Left hindlimb (tissue), 1 donor: ENCODE results near the gene BICD1.

Experiments
- DNase-seq: peaks from one replicate; pipeline ENCODE4 v3.0.0-alpha.2; 2018

Gene BICD1

DNA sequence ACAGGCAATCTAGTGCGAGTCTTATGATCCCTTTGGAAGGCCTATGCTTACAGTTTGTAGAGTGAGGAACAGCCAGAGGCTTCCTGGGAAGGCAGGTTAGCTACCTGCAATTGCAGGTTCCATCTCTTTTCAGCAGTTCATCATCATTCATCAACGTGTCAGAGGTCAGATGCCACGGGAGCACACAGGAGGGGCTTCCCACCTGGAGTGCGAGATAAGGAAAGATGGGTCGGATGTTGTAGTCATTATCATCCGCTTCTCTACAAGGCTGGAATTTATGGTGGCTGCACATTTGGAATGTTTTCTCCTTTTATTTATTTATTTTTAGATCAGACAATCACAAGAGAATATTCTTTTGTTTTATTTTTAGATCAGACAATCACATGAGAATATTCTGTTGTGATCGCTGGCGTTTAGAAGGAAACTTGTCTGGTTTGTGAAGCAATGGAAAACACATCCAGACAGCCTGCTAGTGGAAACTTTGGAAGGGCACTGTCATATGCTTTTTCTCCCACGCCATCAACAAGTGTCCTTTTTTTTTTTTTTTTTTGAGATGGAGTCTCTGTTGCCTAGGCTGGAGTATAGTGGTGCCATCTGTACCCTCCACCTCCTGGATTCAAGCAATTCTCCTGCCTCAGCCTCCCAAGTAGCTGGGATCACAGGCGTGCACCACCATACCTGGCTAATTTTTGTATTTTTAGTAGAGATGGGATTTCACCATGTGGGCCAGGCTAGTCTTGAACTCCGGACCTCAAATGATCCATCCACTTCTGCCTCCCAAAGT is 1.9 kb upstream of the BICD1 start:
- DNase-seq: no peak

GRCh38 chr12:32105986-32106516 is 596 bp upstream of the BICD1 start:
- DNase-seq: no peak

GRCh38 chr12:32107359-32108267 is 966 bp downstream of the BICD1 start:
- peak; percentile 31 for DNase-seq

- DNase-seq: no peak
Observed at GRCh38 chr12:32108787-32109186, 2.1 kb downstream of the BICD1 start.

DNA sequence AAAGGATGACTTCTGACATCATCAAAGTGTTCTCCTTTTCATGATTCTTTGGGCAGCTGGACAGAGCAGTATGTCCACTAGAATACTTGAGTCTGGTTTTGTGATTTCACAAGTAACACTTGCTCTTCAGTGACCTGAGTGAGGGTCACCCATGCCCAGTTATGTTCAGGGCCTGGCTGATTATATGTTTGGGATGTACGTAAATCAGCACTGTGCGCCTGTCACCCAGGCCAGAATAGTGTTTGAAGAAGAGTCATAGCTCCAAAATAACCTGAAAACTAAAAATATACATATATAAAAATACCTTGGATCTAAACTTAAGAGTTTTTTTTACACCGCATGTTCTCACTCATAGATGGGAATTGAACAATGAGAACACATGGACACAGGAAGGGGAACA is 3.8 kb downstream of the BICD1 start:
- DNase-seq: no peak

DNA sequence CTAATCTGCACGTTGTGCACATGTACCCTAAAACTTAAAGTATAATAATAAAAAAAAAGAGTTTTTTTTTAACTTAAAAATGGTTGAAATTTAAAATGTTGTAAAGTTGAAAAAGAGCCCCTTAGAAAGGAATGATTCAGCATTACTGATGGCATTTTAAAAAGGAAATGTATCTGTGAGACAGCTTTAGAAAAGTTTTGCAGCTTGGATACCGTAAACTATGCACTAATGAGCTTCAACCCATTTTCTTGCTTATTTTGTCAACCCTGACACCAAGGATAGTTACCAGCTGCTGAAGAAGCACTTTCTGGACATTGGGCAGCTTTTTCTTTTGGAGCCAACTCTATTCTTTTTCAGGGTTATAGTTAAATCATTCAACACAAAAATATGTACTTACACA is 4.3 kb downstream of the BICD1 start:
- DNase-seq: no peak

DNA sequence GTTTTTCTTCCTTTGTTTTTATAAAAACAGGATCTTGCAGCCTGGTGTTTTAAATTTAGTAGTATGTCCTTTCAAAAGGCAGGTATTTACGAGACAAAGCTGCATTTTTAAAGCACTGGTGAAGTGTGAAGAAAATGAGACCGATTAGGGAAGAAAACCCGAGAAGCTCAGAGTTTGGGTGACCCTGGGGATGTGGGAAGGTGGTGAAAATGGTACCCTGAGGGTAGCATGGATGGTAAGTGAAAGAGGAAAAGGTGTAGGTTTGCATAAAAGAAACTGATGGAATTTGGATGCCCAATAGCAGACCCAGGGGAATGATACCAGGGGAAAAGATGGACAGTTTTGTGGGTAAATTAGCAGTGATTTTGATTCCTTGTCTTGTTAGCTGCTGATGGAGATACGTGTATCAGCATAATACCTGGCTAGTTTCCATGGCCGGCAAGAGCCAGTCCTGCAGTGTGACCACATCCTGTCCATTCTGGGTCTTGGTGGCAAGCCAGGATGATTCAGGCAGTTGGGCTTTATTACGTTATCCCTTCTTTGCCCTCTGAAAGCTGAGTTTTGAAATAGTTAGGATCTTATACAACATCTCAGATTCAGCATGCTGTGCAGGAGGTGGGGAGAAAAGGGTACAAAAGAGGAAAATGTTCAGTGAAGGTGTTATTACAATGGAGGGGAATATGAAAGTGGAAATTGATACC is 8.9 kb downstream of the BICD1 start:
- peak; percentile 56 for DNase-seq

- DNase-seq: no peak
Observed at GRCh38 chr12:32116897-32117296, 10.2 kb downstream of the BICD1 start.

GRCh38 chr12:32117316-32117715 is 10.7 kb downstream of the BICD1 start:
- DNase-seq: no peak

DNA sequence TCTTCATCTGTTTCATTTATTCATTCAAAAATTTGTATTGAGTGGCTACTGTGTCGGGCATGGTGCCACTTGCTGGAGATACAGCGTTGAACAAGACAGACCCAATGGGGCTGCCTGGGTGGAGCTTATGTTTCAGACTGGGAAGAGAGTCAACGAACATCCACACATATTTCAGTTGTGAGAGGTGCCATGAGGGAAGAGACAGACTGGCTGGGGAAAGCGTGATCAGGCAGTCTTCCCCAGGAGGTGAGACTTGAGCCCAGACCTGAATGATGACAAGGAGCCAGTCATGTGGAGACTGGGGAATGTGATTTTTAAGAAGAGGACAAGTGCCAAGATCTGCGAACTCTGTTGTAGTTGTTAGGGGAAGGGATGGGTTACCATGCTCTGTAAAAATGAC is 12.2 kb downstream of the BICD1 start:
- no peak for DNase-seq

GRCh38 chr12:32120419-32120818 is 13.8 kb downstream of the BICD1 start:
- no peak for DNase-seq

GRCh38 chr12:32124637-32125036 is 18.0 kb downstream of the BICD1 start:
- no peak for DNase-seq

- no peak for DNase-seq
Observed at GRCh38 chr12:32125455-32126084, 18.9 kb downstream of the BICD1 start.

DNA sequence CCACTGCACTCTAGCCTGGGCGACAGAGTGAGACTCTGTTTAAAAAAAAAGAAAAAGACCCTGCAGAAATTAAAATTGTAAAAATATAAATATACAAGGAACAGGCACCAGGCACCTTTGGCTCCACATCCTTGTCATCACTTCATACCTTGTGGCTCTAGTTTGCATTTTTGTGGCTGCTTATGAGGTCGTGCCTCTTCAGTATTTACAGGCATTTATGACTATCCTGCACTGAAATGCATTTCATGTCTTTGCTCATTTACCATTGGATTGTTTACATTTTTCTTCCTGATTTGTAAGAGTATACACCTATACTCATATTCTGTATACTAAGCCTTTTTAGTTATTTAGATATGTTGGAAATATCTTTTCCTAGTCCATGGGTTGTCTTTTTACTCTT is 20.1 kb downstream of the BICD1 start:
- DNase-seq: no peak

DNA sequence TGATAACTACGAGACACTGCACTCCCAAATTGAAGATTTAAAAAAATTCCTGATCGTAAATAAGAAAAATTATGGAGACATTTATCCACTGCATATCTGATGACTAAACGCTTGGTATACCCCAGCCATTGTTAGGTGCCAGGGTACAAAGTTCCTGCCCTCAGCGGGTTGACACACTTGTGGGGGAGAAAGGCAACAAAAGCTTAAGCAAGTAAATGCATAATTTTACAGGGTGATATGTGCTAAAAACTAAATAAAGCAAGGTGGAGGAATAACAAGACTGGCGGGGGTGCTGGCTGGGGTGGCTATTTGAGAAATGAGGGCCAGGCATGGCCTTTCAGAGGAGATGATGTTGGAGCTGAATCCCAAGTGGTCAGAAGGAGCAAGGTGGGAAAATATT is 25.0 kb downstream of the BICD1 start:
- no peak for DNase-seq

- no peak for DNase-seq
Observed at GRCh38 chr12:32134101-32134888, 27.6 kb downstream of the BICD1 start.

GRCh38 chr12:32135967-32136366 is 29.3 kb downstream of the BICD1 start:
- DNase-seq: no peak

- no peak for DNase-seq
Observed at GRCh38 chr12:32136404-32136803, 29.8 kb downstream of the BICD1 start.

DNA sequence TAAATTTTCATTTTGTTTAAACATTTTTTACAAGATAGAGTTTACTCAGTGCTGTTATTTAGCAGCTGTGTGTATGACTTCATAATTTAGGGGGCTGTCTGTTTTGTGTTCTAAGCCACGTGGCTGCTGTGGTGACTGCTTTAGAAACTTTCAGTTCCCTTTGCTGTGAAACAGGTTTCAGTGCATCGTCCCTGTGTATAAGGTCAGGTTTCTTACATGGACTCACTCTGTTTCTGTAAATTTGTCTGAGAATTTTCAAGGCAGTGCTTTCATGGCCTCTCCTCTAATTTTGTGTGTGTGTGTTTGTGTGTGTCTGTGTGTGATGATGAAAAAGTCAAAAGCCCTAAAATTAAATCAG is 32.4 kb downstream of the BICD1 start:
- DNase-seq: no peak

DNA sequence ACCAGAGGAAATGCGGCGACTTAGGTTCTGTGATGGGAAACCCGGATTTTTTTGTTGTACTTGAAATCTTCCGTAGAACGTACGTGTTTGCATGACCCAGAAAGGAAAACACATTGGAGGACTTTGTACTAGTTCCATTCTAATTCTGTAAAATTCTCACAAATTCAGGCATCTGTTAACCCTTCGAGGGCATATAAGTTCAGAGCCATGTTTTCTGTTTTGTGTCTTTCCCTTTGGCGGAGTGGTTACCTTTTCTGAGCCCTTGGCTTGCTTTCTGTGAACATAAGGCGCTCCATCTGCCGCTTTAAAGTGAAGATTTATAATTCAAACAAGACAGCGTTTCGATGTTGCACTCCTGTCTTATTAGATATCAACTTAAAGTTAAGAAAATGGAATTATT is 34.2 kb downstream of the BICD1 start:
- no peak for DNase-seq

DNA sequence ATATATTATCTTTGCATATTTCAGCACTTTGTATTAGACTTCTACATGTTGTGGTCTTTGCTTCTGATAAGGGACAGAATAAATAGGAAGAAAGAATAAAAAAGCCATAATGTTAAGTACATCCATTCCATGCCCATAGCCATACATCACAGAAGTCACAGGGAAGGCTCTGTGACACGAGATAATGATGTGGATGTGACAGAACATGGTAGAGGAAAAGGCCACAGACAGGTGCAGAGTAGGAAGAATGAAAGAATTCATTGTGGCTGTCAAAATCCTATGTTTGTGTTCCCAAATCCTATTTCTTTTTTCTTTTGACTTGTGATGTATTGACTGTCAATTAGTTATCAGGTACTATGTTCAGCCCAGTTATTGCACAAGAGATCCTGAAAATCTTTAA is 38.4 kb downstream of the BICD1 start:
- DNase-seq: no peak
